ENCODE data around the gene PRAME. TPM values are rescaled to one million over a fixed set of nuclear protein-coding genes. Genes with fewer than 3 reads are reported as not detected.

The PRAME gene
- total RNA-seq, 1 donor from 2014 or later, result 1.9 TPM

DNA sequence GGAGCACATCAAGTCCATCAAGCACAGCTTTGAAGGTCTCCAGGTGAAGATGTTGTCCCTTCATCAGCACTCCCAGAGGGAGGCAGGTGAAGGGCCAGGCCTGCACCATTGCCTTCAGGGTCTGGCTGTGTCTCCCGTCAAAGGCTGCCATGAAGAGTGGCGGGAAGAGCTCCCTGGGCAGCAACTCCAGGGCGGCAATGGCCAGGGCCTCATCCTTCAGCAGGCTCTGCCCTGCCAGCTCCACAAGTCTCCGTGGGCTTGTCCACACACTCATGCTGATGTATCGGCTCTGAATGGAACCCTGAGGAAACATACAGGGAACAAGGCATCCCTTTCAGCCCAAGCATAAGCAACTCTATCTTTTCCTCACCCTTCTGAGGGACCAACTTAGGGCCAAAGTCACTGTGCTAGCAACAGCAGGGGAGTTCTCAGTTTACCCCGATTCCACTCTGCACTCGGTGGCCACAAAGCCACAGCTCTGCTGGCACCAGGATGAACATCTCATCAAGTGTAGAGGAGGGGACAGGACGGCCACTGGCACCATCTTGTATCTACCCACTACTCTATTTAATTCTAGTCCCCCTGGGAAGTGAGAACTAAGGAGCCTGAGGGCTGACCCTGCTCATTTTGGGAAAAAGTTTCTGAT lies 8.2 kb downstream of the PRAME start:
- H3K9me3 Mint-ChIP-seq (ENCODE audit: unreplicated experiment), result no peaks in the 10 kb centered on the region
- no peak overlapping the region for H3K27ac Mint-ChIP-seq (ENCODE audit: unreplicated experiment)
- peaks cover 4% of the 10 kb centered on the region for H3K27me3 Mint-ChIP-seq (ENCODE audit: unreplicated experiment)
- TF ChIP-seq, protein P1, sequence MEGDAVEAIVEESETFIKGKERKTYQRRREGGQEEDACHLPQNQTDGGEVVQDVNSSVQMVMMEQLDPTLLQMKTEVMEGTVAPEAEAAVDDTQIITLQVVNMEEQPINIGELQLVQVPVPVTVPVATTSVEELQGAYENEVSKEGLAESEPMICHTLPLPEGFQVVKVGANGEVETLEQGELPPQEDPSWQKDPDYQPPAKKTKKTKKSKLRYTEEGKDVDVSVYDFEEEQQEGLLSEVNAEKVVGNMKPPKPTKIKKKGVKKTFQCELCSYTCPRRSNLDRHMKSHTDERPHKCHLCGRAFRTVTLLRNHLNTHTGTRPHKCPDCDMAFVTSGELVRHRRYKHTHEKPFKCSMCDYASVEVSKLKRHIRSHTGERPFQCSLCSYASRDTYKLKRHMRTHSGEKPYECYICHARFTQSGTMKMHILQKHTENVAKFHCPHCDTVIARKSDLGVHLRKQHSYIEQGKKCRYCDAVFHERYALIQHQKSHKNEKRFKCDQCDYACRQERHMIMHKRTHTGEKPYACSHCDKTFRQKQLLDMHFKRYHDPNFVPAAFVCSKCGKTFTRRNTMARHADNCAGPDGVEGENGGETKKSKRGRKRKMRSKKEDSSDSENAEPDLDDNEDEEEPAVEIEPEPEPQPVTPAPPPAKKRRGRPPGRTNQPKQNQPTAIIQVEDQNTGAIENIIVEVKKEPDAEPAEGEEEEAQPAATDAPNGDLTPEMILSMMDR (IDR thresholded peaks at IDR 0.05; ENCODE audit: partially characterized antibody, unreplicated experiment), result no peak
- H3K36me3 Mint-ChIP-seq (ENCODE audit: unreplicated experiment), result peaks cover 6% of the 10 kb centered on the region
- no peak overlapping the region for H3K4me3 Mint-ChIP-seq (ENCODE audit: unreplicated experiment)
- DNase-seq, result no peak
- H3K4me1 Mint-ChIP-seq (ENCODE audit: low read depth, unreplicated experiment), result peaks cover 5% of the 10 kb centered on the region

DNA sequence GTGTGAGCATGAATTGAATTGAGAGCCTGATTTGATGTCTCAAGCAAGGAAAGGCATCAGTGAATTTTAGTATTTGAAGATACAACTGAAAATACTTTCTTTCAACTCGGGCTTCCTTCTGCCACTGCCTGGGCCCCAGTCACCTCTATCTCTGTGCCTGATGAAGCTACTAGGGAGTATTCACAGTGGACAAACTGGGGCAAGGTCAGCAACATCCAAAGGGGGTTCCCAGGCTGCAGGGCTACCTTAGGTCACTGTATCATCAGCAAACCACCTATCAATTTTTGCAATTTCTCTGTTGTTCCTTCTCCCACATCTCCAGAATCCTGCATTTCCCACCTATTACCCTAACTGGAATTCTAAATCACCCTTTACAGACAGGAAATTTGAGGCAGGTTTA lies 10.2 kb downstream of the PRAME start:
- no peak overlapping the region for H3K4me3 Mint-ChIP-seq (ENCODE audit: unreplicated experiment)
- TF ChIP-seq, protein P1 (IDR thresholded peaks at IDR 0.05; ENCODE audit: partially characterized antibody, unreplicated experiment), result no peak
- H3K27me3 Mint-ChIP-seq (ENCODE audit: unreplicated experiment), result peaks cover 6% of the 10 kb centered on the region
- DNase-seq, result no peak
- H3K27ac Mint-ChIP-seq (ENCODE audit: unreplicated experiment), result no peak overlapping the region
- no peaks in the 10 kb centered on the region for H3K9me3 Mint-ChIP-seq (ENCODE audit: unreplicated experiment)
- peaks cover 6% of the 10 kb centered on the region for H3K36me3 Mint-ChIP-seq (ENCODE audit: unreplicated experiment)
- H3K4me1 Mint-ChIP-seq (ENCODE audit: low read depth, unreplicated experiment), result peaks cover 5% of the 10 kb centered on the region

DNA sequence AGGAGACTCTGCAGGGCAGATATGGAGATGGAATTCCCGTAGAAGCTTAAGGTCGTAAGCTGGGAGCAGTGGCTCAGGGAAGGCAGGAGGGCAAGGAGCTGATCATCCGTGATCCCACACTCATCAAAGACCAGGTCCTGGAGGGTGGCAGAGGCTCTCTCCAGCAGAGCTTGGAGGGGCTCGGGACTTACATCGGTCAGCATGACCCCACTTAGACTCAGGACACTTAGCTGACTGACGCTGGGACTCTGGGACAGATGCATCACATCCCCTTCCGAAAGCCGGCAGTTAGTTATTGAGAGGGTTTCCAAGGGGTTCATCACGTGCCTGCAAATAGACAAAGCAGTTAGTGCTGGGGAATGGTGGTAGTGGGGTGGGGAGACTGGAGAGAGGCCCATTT lies 10.7 kb downstream of the PRAME start:
- peaks cover 6% of the 10 kb centered on the region for H3K27me3 Mint-ChIP-seq (ENCODE audit: unreplicated experiment)
- H3K36me3 Mint-ChIP-seq (ENCODE audit: unreplicated experiment), result peaks cover 6% of the 10 kb centered on the region
- peaks cover 5% of the 10 kb centered on the region for H3K4me1 Mint-ChIP-seq (ENCODE audit: low read depth, unreplicated experiment)
- H3K4me3 Mint-ChIP-seq (ENCODE audit: unreplicated experiment), result no peak overlapping the region
- no peaks in the 10 kb centered on the region for H3K9me3 Mint-ChIP-seq (ENCODE audit: unreplicated experiment)
- no peak overlapping the region for H3K27ac Mint-ChIP-seq (ENCODE audit: unreplicated experiment)
- no peak for DNase-seq
- TF ChIP-seq, protein P1 (IDR thresholded peaks at IDR 0.05; ENCODE audit: partially characterized antibody, unreplicated experiment), result no peak

DNA sequence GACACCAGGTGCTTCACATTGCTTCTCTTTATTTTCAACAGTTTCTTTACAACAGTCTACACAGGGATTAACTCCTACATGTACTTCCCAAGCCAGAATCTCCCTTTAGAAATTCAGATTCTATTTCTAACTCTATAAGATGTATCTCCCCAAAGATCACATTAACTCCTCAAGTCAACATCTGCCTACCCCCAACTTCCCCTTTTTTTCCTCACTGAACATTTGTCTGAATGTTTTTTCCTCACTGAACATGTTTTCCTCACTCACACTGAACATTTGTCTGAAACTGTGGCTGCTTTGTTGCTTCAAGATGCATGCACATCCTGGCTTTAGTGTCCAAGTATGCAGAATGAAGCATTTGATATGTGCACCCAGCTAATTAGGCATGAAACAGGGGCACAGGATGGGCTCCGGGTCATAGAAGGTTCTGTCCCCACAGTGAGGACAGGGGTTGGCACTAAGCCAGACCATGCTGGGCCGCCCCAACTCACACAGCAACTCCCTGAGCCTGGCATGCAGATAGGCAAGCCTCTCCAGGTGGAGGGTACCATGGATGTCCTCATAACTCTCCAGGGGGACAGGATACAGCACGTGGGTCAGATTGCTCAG lies 11.3 kb downstream of the PRAME start:
- peaks cover 6% of the 10 kb centered on the region for H3K36me3 Mint-ChIP-seq (ENCODE audit: unreplicated experiment)
- H3K4me1 Mint-ChIP-seq (ENCODE audit: low read depth, unreplicated experiment), result peaks cover 4% of the 10 kb centered on the region
- no peak for DNase-seq
- H3K27ac Mint-ChIP-seq (ENCODE audit: unreplicated experiment), result no peak overlapping the region
- H3K27me3 Mint-ChIP-seq (ENCODE audit: unreplicated experiment), result peaks cover 6% of the 10 kb centered on the region
- no peak overlapping the region for H3K4me3 Mint-ChIP-seq (ENCODE audit: unreplicated experiment)
- H3K9me3 Mint-ChIP-seq (ENCODE audit: unreplicated experiment), result no peaks in the 10 kb centered on the region
- TF ChIP-seq, protein P1 (IDR thresholded peaks at IDR 0.05; ENCODE audit: partially characterized antibody, unreplicated experiment), result no peak

DNA sequence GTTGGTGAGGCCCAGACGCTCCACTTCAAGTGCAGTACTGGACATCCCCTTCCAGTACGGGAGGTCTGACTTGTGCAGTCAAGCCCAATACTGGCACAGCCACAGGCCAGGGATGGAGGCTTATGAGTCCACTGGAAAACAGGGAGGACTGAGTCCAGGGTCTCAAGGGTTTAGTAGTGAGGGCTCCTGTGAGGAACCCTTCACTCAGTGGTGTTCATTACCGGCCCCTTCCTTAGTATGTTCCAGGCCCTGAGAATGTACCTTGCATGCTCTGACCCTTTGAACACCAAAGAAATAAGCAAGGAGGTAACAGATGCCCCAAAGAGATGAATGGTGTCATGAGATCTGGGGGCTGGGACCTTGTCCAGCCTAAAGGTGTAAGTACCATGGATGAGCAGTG lies 11.8 kb downstream of the PRAME start:
- Mint-ChIP-seq H3K9me3 (ENCODE audit: unreplicated experiment) (no peaks in the 10 kb centered on the region), H3K27ac (ENCODE audit: unreplicated experiment) (no peak overlapping the region), H3K36me3 (ENCODE audit: unreplicated experiment) (peaks cover 6% of the 10 kb centered on the region), H3K4me3 (ENCODE audit: unreplicated experiment) (no peak overlapping the region), H3K27me3 (ENCODE audit: unreplicated experiment) (peaks cover 6% of the 10 kb centered on the region), H3K4me1 (ENCODE audit: low read depth, unreplicated experiment) (no peaks in the 10 kb centered on the region)
- no peak for DNase-seq
- TF ChIP-seq, protein P1 (IDR thresholded peaks at IDR 0.05; ENCODE audit: partially characterized antibody, unreplicated experiment), result no peak
